Brain microvascular endothelial cell (primary cell): ENCODE results near the gene OCLN.
A peak's percentile ranks its signal among the peaks of the same experiment; 100 is the strongest.
"Not testable (repeated sequence)": the region's sequence is repeated elsewhere in the genome, so short reads cannot be mapped to it uniquely, and the experiment has no call there.

ENCODE experiments used
- DNase-seq: peaks from one replicate; pipeline ENCODE4 v3.0.0-alpha.2; 2020
- H3K27ac ChIP-seq: fragments of 250-450 bp; sonication (Bioruptor Pico); 2 replicates; pipeline ENCODE4 v1.5.1; 2020; ENCODE audit warnings: mild to moderate bottlenecking, moderate library complexity
- H3K27me3 ChIP-seq: fragments of 250-450 bp; sonication (Bioruptor Pico); replicated peaks from 2 replicates; pipeline ENCODE4 v1.5.1; 2020; ENCODE audit warnings: mild to moderate bottlenecking
- H3K36me3 ChIP-seq: fragments of 250-450 bp; sonication (Bioruptor Pico); replicated peaks from 2 replicates; pipeline ENCODE4 v1.5.1; 2020; ENCODE audit warnings: mild to moderate bottlenecking
- H3K4me3 ChIP-seq: 2 replicates; pipeline ENCODE4 v1.5.1; 2011; ENCODE audit warnings: low read depth, mild to moderate bottlenecking, control low read depth, low read length, moderate library complexity
- CTCF ChIP-seq: IDR thresholded peaks from 2 replicates; pipeline ENCODE4 v1.5.1; 2011; ENCODE audit warnings: low read depth, mild to moderate bottlenecking, moderate library complexity, low read length, control low read depth, inconsistent platforms; ENCODE audit errors: missing control alignments
- in situ Hi-C: cut with HindIII; loops from 2 replicates; pipeline ENCODE4 v1.10.0; 2017; ENCODE audit warnings: low sequenced_read_pairs, low pct_ligation_motif_present

The OCLN gene

GRCh38 chr5:69510694-69511093 is 18.1 kb downstream of the OCLN start:
- DNase-seq = no peak
- Histone ChIP-seq H3K27ac (no peak overlapping the region), H3K27me3 (no peaks in the 10 kb centered on the region), H3K36me3 (no peaks in the 10 kb centered on the region), H3K4me3 (no peak overlapping the region)
- in situ Hi-C loops = no loop called here
- TF ChIP-seq CTCF = no peak

GRCh38 chr5:69512740-69513260 is 20.2 kb downstream of the OCLN start:
- in situ Hi-C loops = no loop called here
- no peaks in the 10 kb centered on the region for H3K27me3 ChIP-seq
- no peak for TF ChIP-seq CTCF
- DNase-seq = peak; percentile 22
- H3K36me3 ChIP-seq = no peaks in the 10 kb centered on the region
- H3K4me3 ChIP-seq = no peak overlapping the region
- H3K27ac ChIP-seq = peak overlapping the region; percentile 27

DNA sequence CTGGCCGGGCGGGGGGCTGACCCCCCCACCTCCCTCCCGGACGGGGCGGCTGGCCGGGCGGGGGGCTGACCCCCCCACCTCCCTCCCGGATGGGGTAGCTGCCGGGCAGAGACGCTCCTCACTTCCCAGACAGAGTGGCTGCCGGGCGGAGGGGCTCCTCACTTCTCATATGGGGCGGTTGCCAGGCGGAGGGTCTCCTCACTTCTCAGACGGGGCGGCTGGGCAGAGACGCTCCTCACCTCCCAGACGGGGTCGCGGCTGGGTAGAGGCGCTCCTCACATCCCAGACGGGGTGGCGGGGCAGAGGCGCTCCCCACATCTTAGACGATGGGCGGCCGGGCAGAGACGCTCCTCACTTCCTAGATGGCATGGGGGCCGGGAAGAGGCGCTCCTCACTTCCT is 23.0 kb downstream of the OCLN start:
- H3K27ac ChIP-seq, H3K36me3 ChIP-seq, H3K27me3 ChIP-seq, in situ Hi-C loops, H3K4me3 ChIP-seq, DNase-seq: not testable (repeated sequence)

GRCh38 chr5:69516769-69517168 is 24.2 kb downstream of the OCLN start:
- DNase-seq = no peak
- Histone ChIP-seq H3K27me3 (no peaks in the 10 kb centered on the region), H3K36me3 (no peaks in the 10 kb centered on the region), H3K4me3 (no peak overlapping the region), H3K27ac (no peak overlapping the region)
- no peak for TF ChIP-seq CTCF
- in situ Hi-C loops = no loop called here

DNA sequence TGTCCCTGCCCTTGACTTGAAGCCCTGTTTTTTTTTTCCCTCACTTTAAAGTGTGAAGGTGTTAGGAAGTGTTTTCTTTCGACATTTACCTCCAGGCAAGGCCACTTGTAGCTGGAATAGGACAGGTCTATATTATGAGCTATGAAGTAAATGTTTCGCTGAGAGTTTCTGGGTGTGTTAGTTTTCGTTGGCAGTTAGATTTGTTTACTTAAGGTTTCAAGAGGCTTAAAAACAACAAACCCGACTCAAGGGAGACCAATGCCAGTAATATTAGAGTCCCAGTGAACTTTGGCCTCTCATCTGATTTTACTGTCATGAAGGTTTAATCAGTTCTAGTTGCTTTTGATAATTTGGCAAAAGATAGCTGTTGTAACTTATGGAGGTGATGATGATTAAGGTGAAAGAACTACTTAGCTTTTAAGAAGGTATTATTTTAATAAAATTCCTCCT is 25.2 kb downstream of the OCLN start:
- no peak overlapping the region for H3K4me3 ChIP-seq
- DNase-seq = peak; percentile 49
- no peaks in the 10 kb centered on the region for H3K36me3 ChIP-seq
- in situ Hi-C loops = no loop called here
- no peak for TF ChIP-seq CTCF
- H3K27ac ChIP-seq = no peak overlapping the region
- no peaks in the 10 kb centered on the region for H3K27me3 ChIP-seq

DNA sequence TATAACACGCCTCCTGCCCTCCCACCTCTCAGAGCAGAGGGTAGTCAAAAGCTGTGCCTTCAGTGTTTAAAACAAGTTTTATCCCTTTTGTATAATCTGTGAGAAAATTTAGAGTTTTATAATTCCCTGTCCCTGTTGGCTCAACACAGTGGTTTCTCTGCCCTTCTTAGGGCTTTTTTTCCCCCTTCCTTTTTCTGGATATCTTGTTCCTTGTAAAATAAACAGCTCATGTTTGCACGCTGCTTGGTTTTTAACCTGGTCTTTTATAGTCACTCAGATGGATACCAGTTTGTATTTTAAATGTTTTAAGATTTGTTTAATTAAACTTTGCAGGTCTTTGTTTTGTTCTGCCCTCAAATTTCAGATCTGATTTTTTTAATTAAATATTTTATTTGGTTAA is 26.7 kb downstream of the OCLN start:
- in situ Hi-C loops = no loop called here
- no peaks in the 10 kb centered on the region for H3K36me3 ChIP-seq
- no peak for TF ChIP-seq CTCF
- DNase-seq = no peak
- H3K27me3 ChIP-seq = no peaks in the 10 kb centered on the region
- H3K4me3 ChIP-seq = no peak overlapping the region
- no peak overlapping the region for H3K27ac ChIP-seq
